T-helper 2 cell treated with Interferon-gamma antibody and Interleukin-4, amounts not matched to agents 100 ng/mL and 5 ng/mL, for 36 hours (primary cell): Measurements from ENCODE around the gene DNAJB12. TPM values are rescaled to one million over a fixed set of nuclear protein-coding genes. Genes with fewer than 3 reads are reported as not detected.
"Not testable (repeated sequence)": the region's sequence is repeated elsewhere in the genome, so short reads cannot be mapped to it uniquely, and the experiment has no call there.

Experiments used
- intact Hi-C: fragments of 100-400 bp; cut with micrococcal nuclease; formaldehyde crosslinking; loops from one replicate; pipeline ENCODE4 v1.15.1; 2023
- total RNA-seq: library from RNA; stranded (reverse); gene quantifications from 2 replicates; pipeline ENCODE4 v1.2.3, GENCODE V29; 2022

DNAJB12 gene
- total RNA-seq, 1 donor from 2014 or later, result 37.0 TPM

DNA sequence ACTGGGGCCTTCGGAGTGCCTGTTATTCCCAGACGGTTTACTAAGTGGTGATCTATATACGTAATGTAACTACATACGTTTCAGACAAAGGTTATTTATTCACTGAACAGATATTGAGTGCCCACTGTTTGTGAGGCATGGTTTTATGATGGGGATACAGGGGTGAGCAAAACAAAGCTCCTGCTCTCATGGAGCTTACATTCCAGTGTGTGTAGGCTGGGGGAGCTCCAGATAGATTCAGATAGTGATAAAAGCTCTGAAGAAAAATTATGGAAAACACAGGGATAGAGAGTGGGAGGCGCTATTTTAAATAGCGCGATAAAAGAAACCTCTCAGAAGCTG lies 466 bp upstream of the DNAJB12 start:
- intact Hi-C loops, result loop anchor here (1.0 to 10.0 kb wide), 3 partner anchors 206 to 900 kb away; partner anchors contain the start of genes MICU1 and MRPS16

DNA sequence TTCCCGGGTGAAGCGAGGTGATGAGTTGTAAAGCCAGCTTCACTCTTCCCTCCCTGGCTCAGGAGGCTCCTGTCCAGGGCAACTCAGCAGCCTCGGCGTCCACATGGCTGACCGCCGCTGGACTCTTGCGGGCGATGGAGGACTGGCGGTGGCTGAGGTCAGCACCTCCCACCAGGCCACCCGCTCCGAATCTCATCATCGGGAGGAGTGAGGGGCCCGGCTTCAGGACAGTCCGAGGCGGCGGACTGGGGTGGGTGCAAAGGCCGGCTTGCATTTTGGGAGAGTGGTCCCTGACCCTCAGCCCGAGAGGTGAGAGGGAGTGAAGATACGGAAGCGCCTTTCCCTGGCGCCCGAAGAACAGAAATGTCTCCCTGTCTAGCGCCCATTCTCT lies 759 bp downstream of the DNAJB12 start:
- intact Hi-C loops, result loop anchor here (1.0 to 10.0 kb wide), 2 partner anchors 14 to 901 kb away; partner anchors contain the start of gene MRPS16

DNA sequence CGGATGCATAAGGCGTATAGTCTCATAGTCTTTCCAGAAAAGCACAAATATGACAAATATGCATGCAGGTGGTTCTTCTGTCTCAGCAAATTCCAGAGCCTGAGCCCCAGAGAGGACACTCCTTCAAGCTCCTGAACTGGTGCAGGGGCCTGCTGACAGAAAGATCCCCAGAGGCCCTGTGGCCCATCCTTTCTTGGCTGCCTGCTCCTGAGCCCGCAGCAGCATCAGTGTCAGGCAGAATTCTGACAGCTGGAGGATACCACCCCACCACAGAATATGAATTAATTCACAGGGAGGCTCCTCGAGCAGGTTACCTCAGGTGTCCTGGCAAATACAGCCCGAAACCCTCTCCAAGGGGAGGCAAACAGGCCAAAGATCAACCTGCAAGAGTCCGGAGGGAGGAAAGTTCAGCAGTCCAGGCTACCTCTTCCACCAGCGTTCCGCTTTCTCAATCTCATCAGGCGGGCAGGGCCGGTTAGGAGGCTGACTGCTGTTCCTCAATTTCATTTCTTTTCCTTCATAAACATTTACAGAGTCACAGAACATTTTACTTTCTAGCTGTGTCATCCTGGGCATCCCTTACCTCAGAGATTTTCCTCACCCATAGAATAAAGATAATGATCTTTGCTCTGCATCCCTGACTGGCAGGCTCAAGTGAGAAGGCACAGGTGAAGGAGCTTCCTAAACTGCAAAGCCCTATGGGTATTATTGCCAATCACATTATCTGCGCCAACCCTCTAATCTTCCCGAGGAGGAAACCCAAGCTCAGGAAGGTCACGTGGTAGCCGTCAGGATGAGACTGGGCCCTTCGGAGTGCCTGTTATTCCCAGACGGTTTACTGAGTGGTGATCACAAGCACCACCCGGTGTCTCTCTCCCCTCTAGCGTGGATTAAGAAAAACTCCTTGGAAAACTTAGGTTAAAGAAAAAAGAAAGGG lies 1.4 kb downstream of the DNAJB12 start:
- intact Hi-C loops, result loop anchor here (10.0 kb wide), 1 partner anchor 902 kb away; the partner anchor contains the start of gene MRPS16

DNA sequence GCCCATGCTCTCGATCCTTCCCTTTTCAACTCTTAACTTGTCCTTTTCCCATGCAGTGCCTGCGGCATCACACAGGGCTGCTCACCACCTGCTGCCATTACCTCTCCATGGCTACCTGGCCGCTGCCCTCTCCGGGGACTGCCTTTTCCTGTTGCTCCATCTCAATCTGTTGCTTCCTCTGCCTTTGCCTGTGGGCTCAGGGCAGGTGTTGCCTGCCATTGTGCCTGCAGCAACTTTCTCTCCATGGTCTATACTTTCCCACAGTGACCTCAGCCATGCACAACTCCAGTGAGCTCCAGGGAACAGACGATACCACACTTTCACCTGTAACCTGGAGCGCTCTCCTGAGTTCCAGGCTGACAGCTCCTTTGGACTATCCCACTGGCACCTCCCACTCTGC lies 3.2 kb downstream of the DNAJB12 start:
- intact Hi-C loops, result loop anchor here (10.0 kb wide), 1 partner anchor 903 kb away; the partner anchor contains the start of gene MRPS16

DNA sequence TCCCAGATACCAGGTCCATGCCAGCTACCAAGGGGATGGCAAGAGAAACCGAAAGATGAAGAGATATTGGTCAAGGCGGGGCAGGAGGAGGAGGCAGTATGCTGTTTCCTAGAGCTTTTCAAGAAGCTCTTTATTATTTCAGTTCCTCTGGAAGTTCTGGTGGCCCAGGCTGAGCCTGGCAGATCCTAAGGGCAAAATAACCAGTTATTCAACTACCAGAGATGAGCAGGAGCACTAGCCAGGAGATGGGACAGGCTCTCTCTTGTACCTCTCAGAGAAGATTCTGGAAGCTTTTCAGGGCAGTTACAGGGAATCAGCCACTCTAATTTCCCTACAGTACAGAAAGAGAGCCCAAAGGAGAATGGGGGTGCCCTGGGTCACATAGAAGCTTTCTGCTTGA lies 5.3 kb downstream of the DNAJB12 start:
- intact Hi-C loops, result no loop called here

DNA sequence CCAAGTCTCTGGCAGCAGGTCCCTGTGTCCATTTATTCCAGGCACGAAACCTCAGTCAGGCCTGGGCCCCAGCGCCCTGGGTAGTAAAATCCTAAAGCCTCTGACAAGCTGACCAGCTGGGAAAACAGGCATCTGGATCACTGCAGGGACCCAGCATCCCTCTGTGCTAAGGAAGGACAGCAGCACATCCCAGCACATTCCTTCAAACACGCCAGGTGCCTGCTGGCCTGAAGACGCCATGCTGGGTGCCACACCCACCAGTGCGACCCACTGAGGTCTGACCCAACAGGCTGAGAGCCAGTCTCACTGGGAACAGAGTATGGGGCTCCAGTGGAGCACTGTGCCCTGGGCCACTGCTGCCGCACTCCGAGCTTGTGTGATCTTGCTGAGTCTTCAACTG lies 6.4 kb downstream of the DNAJB12 start:
- intact Hi-C loops, result no loop called here

DNA sequence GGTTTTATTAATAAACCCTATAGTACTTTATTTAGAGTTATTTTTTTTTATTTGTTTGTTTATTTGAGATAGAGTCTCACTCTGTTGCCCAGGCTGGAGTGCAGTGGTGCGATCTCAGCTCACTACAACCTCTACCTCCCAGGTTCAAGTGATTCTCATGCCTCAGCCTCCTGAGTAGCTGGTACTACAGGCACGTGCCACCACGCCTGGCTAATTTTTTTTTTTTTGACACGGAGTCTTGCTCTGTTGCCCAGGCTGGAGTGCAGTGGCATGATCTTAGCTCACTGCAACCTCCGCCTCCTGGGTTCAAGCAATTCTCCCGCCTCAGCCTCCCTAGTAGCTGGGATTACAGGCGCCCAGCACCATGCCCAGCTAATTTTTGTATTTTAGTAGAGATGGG lies 8.6 kb downstream of the DNAJB12 start:
- intact Hi-C loops, result not testable (repeated sequence)

DNA sequence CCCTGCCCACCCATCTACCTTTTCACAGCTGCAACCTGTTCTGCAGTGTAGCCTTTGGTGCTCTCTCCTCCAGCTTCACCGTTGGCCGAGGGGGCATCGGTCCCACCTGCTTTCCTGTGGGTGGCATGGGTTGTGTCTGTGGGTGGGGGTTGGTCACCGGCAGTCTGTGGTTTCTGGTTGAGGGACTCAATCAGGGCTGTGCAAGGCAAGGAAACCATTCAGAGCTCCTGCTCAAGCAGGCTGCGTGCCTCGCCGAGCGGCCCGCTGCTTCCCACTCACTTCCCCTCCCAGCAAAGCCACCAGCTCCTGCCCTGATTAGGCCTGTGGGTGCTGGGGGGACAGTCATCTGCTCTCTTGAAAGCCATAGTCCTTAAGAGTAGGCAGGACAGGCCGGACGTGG lies 9.8 kb downstream of the DNAJB12 start:
- intact Hi-C loops, result no loop called here

DNA sequence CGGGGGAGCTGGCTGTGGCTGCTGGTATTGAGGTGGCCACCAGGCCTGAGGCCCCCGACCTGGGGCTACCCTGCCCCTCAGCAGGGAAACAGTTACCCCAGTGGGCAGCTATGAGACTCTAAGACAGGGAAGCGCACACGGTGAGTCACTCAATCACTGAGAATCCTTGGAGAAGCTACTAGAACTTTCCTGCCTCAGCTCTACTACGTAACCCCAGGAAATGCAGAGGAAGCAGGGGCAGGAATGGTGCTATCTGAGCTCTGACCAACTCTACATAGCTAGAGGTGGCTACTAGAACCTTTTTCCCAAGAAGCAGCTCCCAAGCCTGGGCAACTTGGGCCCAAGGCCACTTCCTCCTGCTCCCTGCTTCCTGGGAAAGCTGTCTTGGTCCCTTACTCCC lies 11.8 kb downstream of the DNAJB12 start:
- intact Hi-C loops, result no loop called here

DNA sequence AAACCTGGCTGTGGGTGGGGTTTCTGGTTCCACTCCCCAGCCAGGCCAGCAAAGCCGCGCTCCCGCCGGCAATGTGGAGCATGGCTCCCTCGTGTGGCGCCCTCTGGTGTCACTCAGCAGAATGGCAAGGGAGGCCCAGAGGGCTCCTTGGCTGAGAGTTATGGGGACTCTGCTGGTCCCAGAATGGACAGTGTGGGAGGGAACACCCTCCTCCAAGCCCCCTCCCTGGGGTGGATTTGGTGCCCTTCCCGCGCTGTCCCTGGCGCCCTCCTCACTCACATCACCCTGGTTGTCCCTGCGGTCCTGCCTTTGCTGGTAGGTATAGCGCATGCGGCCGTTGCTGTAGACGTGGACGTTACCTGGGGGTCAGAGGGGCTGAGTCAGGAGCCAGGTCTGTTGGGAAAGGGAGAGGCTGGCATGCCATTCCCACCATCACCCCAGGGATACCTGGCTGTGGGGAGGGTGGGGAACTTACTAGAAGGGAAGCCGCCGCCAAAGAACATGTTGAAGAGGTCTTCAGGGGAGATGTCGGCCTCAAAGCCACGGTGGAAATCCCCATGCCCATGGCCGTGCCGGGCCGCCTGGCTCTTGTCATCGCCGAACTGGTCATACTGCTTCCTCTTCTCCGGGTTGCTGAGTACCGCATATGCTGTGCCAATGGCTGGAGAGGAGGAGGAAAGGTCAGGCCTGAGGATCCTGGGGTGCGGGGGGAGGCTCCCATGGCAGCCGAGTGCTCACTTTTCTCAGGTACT lies 14.0 kb downstream of the DNAJB12 start:
- intact Hi-C loops, result loop anchor here (1.0 kb wide), 3 partner anchors 14 to 292 kb away; partner anchors contain the start of gene DNAJB12

DNA sequence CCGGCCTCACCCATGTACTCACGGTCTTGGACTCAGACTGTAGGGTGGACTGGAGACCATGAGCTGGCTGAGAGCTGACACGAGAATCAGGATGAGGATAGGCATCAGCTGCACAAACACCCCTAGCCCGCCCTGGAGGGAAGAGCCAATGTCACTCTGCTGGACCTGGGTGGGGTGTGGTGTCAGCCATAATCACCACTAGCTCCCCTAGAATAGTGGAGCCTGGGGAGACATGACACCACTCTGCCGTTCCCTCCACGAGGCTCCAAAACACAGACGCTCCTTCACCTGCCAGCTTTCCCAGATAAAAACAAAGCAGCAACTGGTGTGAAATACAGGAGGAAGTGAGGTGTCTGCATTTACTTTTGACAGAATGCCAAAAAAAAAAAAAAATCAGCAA lies 16.5 kb downstream of the DNAJB12 start:
- intact Hi-C loops, result no loop called here

DNA sequence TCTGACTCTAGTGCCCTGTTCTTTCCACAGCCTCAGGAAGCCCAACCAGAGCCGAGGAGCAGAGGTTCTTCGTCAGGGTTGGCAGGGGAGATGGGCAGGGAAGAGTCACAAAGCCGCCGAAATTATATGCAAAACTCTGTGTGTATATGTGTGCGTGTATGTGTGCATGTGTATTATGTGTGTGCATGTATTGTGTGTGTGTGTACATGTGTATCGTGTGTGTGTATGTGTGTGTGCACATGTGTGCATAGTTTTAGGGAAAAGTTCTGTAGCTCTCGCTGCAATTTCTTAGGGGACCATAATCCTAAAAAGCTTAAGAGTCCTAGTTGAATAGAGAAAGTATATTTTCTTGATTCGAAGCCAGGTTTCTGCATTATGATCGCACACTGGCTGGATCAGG lies 17.0 kb downstream of the DNAJB12 start:
- intact Hi-C loops, result loop anchor here (1.0 kb wide), 2 partner anchors 211 to 288 kb away; no protein-coding TSS in a partner anchor

DNA sequence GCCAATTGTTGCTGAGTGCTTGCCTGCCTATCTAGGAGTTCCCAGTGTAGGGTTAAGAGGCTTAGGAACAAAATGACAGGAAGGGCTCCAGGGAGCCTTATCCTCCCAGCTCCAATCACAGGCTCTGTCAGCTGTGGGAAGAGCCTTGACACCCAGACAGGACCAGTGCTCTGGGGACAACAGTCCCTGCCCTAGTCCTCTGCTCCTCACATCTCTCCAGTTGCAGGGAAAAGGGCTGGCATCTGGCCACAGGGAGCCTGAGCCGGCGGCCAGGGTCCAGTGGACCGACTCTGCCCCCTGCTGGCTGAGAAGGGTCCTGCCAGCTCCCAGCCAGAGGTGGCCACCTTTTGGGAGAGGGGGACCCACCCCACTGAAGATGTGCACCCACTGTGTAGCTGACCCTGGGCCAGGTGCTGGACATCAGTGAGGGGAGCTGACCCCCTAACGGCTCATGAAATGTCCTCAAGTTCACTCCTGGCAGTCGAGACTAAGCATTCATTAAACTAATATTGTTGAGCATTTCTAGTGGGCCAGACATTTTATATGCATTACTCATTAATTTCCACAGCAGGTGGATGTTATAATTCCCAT lies 17.6 kb downstream of the DNAJB12 start:
- intact Hi-C loops, result loop anchor here (1.0 kb wide), 2 partner anchors 211 to 288 kb away; no protein-coding TSS in a partner anchor

DNA sequence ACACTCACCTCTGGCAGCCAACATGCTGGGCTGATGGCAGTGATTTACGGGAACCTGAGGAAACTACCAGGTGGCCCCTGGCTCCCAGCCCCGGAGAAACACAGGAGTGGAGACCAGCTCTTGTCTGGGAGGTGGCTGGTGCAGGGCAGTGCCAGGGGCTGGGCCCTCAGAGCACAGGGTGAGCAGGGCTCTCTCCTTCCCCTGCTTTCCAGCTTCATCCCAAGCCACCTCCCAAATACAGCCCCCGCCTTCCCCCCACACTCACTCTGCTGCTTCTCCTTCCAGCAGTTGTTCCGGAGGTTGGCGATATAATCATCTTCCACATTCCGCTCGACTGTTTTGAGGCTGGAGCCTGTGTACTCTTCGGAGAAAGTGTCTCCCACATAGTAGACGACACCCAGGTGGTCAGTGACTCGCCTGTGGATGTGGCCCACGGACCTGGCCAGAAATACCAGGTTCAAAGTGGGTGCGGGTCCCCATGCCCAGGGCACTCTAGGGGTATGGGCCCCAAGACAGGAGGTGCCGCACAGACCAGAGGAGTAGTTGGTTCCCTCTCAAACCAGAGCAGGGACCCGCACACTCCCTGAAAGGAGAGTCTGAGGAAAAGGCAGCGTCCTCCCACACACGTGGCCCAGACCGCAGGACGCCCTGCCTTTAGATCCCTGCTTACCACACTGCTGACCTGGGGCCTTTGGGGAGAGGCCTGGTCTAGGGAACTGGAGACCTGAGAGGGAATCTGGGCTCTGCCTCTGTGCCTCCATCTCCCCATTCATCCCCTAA lies 18.3 kb downstream of the DNAJB12 start:
- intact Hi-C loops, result loop anchor here (1.0 kb wide), 2 partner anchors 210 to 287 kb away; no protein-coding TSS in a partner anchor

DNA sequence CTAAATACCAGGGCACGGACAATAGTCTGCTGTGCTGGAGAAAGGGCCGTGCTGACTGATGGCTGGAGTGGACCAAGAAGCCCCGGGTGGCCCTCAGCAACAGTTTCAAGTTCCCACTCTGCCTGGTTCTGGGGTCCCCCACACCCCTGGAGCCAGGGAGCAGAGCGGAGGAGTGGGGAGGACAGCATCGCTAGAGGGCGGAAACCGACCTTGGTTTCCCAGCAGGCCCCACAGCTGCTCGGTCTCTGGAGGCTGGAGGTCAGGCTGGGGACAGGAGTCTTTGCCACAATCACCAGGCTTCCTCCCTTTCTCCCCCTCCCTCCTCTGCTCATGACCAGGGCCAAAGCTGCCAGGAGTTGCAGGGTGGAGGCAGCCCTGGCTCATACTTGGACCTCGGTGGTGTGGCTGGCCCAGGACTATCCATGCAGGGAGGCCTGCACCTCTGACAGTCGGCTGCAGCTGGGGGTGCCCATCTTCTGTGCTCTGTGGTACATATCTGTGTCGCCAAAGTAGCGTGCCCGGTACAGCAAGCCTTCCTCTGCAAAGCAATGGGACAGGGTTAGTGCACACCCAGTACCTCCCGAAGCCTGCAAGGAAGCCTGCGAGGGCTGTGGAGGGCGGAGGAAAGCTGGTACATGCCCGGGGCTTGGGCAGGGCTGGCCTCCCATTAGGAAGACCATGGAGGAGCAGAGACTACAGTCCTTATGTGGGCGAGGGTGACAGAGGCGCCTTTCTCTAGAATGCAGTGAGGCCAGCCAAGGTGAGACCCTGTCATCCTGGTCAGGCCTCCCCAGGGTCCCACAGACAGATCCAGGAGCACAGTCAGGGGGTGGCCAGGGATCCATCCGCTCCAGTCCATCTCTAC lies 19.1 kb downstream of the DNAJB12 start:
- intact Hi-C loops, result loop anchor here (1.0 to 2.0 kb wide), 9 partner anchors 9 to 439 kb away; partner anchors contain the start of gene DDIT4

DNA sequence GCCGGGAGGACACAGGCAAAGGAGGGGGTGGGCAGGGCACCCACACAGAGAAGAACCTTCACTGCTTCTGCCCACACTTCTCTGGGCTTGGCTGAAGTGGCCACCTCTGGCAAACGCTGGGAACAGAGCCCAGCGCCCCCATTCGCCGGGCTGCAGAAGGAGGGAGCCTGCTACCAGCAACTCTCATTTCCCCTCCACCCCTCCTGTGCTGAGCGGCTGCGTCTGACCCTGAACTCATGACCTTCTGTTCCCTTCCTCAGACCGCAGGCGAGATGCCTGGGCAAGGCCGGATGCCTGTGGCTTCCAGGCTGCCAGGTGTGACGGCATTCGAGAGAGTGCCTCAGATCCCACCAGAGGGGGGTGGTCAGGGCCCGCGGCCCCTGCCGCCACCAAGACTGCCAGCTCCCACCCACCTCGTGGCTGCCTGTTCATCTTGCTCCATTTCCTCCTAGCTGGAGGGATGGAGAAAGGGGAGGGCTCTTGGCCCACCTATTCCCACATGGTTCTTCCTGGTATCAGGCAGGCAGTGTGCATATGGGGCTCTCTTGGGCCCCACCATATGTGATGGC lies 19.8 kb downstream of the DNAJB12 start:
- intact Hi-C loops, result loop anchor here (1.0 to 2.0 kb wide), 9 partner anchors 9 to 439 kb away; partner anchors contain the start of gene DDIT4

DNA sequence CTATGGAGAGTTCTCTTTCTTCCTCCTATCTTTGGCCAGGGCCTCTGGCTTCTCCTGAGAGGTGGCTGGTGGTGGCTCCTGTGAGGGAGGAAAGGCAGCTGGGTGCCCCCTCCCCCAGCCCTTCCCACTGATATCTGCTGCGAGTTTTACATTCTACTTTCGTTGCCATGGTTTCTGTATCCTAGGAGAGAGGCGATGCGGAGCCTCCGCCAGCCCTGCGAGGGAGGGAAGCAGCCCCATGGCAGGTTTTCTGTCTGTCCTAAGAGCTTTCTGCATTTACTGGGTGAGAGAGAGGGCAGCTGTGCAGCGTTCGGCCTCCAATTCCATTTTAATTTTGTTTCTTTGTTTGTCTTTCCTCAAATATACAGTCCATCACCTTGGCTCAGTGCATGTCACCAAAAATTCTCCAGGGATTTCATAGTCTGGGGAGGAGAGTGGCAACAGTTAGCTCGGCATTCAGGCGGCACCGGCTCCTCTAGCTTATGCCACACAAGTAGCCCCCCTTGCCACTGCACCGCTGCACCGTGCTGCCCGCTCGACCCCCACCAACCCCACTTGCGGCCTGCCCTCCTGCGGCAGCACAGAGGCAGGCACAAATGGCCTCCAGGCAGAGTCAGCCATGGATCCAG lies 20.4 kb downstream of the DNAJB12 start:
- intact Hi-C loops, result loop anchor here (2.0 kb wide), 1 partner anchor 120 kb away; no protein-coding TSS in a partner anchor
